Measurements from ENCODE around the gene RETREG3.
"Not testable (repeated sequence)": the region's sequence is repeated elsewhere in the genome, so short reads cannot be mapped to it uniquely, and the experiment has no call there.

The RETREG3 gene

GRCh38 chr17:42555122-42555622, 54.0 kb downstream of the RETREG3 start:
- Histone ChIP-seq H3K27me3 (no peaks in the 10 kb centered on the region), H3K9ac (peak overlapping the region; percentile 83 to 94 (median 91)), H3K4me1 (peaks cover 23 to 38% (median 27%) of the 10 kb centered on the region in 10 experiments), H3K36me3 (peaks cover 0 to 10% (median 0%) of the 10 kb centered on the region in 11 experiments; a peak in 6 of 22 replicates), H3K4me2 (peak overlapping the region; percentile 82 to 99 (median 94)), H4K20me1 (peaks cover 0 to 25% (median 9%) of the 10 kb centered on the region in 11 experiments; a peak in 11 of 22 replicates), H3K9me3 (replicated peaks in 1 of 11) (no peaks in the 10 kb centered on the region), H3K27ac (peak overlapping the region; percentile 74 to 93 (median 88)), H3K4me3 (peak overlapping the region; percentile 67 to 98 (median 92))
- no peak for TF ChIP-seq Cebpa-rat (IDR thresholded peaks at IDR 0.05)

DNA sequence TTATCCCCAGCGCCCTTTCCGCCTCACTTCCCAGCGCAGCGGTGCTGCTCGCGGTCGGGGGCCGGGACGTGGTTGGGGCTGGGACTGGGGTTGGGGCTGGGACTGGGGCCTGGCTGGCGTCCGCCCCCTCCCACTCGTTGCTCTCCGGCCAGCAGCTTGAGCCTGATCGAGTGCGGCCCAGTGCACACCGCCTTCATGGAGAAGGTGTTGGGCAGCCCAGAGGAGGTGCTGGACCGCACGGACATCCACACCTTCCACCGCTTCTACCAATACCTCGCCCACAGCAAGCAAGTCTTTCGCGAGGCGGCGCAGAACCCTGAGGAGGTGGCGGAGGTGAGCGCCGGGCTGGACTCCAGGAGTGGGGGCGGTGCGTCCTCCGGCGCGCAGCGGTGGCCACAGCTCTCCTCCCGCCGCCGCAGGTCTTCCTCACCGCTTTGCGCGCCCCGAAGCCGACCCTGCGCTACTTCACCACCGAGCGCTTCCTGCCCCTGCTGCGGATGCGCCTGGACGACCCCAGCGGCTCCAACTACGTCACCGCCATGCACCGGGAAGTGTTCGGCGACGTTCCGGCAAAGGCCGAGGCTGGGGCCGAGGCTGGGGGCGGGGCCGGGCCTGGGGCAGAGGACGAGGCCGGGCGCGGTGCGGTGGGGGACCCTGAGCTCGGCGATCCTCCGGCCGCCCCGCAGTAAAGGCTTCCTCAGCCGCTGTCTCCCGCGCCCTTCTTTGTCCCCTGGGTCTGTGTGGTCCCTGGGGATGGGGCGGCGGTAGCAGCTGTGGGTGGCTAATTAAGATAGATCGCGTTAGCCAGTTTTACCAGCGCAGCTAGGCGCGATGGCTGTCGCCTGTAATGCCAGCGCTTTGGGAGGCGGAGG, 54.7 kb downstream of the RETREG3 start:
- Histone ChIP-seq H3K9ac (peak overlapping the region; percentile 83 to 94 (median 91)), H3K27me3 (no peaks in the 10 kb centered on the region), H3K4me1 (peaks cover 23 to 38% (median 27%) of the 10 kb centered on the region in 10 experiments), H3K27ac (peak overlapping the region; percentile 74 to 93 (median 88)), H3K36me3 (peaks cover 0 to 10% (median 0%) of the 10 kb centered on the region in 11 experiments; a peak in 6 of 22 replicates), H3K4me2 (peak overlapping the region; percentile 82 to 99 (median 94)), H3K9me3 (replicated peaks in 1 of 11) (no peaks in the 10 kb centered on the region), H4K20me1 (peaks cover 0 to 25% (median 9%) of the 10 kb centered on the region in 11 experiments; a peak in 11 of 22 replicates), H3K4me3 (peak overlapping the region; percentile 67 to 98 (median 92))
- no peak for TF ChIP-seq Cebpa-rat (IDR thresholded peaks at IDR 0.05)

- H3K4me1 ChIP-seq: peaks cover 29 to 43% (median 33%) of the 10 kb centered on the region in 10 experiments
- peak overlapping the region; percentile 67 to 98 (median 92) for H3K4me3 ChIP-seq
- peak overlapping the region; percentile 83 to 94 (median 91) for H3K9ac ChIP-seq
- peaks cover 0 to 4% (median 0%) of the 10 kb centered on the region in 11 experiments; a peak in 2 of 22 replicates for H3K27me3 ChIP-seq
- H3K9me3 ChIP-seq (replicated peaks in 1 of 11): no peaks in the 10 kb centered on the region
- H3K36me3 ChIP-seq: peaks cover 0 to 10% (median 0%) of the 10 kb centered on the region in 11 experiments; a peak in 6 of 22 replicates
- peaks cover 0 to 31% (median 14%) of the 10 kb centered on the region in 11 experiments; a peak in 13 of 22 replicates for H4K20me1 ChIP-seq
- peak overlapping the region; percentile 74 to 93 (median 88) for H3K27ac ChIP-seq
- no peak for TF ChIP-seq Cebpa-rat (IDR thresholded peaks at IDR 0.05)
- peak overlapping the region; percentile 82 to 99 (median 94) for H3K4me2 ChIP-seq
Observed at GRCh38 chr17:42553866-42554249, 55.3 kb downstream of the RETREG3 start.

DNA sequence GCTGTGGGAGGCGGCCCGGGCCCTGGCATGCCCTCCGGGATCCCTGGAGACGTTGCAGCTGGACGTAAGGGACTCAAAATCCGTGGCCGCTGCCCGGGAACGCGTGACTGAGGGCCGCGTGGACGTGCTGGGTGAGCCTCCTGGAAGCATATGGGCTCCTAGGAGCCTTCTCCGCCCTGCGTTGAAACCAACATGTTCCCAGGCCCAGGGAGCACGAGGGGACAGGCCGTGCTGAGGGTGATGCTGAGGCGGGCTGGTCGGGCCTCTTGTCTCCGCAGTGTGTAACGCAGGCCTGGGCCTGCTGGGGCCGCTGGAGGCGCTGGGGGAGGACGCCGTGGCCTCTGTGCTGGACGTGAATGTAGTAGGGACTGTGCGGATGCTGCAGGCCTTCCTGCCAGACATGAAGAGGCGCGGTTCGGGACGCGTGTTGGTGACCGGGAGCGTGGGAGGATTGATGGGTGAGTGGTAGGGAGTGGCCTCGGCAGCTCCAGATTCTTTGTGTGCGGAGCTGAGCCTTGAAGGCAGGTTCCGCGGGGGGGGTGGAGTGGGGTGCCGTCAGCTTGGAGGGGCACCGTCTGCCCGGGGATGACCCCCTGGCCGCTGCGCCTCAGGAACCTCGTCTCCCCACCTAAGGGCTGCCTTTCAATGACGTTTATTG, 55.9 kb downstream of the RETREG3 start:
- Histone ChIP-seq H3K27me3 (peaks cover 0 to 10% (median 0%) of the 10 kb centered on the region in 11 experiments; a peak in 3 of 22 replicates), H4K20me1 (peaks cover 0 to 34% (median 15%) of the 10 kb centered on the region in 11 experiments; a peak in 13 of 22 replicates), H3K27ac (peak overlapping the region in 5 of 11 experiments; percentile 87 to 93 (median 89); a peak in 10 of 22 replicates), H3K9ac (peak overlapping the region; percentile 83 to 94 (median 91); a peak in 18 of 22 replicates), H3K4me1 (peaks cover 33 to 47% (median 37%) of the 10 kb centered on the region in 10 experiments), H3K9me3 (replicated peaks in 1 of 11) (no peaks in the 10 kb centered on the region), H3K4me3 (peak overlapping the region in 9 of 10 experiments; percentile 67 to 98 (median 92); a peak in 16 of 20 replicates), H3K4me2 (peak overlapping the region; percentile 82 to 99 (median 94)), H3K36me3 (peaks cover 0 to 10% (median 0%) of the 10 kb centered on the region in 11 experiments; a peak in 6 of 22 replicates)
- no peak for TF ChIP-seq Cebpa-rat (IDR thresholded peaks at IDR 0.05)

DNA sequence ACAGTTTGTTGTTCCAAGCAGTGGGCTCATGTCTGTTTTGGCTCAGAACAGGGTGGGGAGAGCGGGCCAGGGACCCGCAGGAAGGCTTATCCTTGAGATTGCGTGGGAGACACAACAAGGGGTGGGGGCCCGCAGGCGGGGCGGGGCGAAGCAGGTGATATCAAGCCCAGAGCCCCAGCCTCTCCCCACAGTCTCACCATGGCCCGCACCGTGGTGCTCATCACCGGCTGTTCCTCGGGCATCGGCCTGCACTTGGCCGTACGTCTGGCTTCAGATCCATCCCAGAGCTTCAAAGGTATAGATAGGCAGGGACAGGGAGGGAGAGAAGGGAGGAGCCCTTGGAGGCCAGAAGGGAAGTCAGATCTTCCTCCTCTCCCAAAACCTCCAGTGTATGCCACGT, 56.4 kb downstream of the RETREG3 start, which contains the start of gene HSD17B1:
HSD17B1 (plus strand) TSS at position 188 of the 400 bp plus-strand sequence; CDS start at position 199, 11 bp downstream.
- H3K9me3 ChIP-seq (replicated peaks in 1 of 11); H3K36me3 ChIP-seq: not testable (repeated sequence)
- Histone ChIP-seq H3K4me3 (peak within 1 kb of the TSS; percentile 67 to 98 (median 92)), H3K4me2 (peak within 1 kb of the TSS; percentile 82 to 99 (median 94)), H3K27ac (peak within 1 kb of the TSS in 8 of 11 experiments; percentile 87 to 93 (median 88); a peak in 14 of 22 replicates), H3K9ac (peak within 1 kb of the TSS; percentile 83 to 94 (median 91)), H3K4me1 (peaks cover 38 to 52% (median 42%) of the 10 kb centered on the region in 10 experiments), H3K27me3 (peaks cover 0 to 15% (median 0%) of the 10 kb centered on the region in 11 experiments; a peak in 3 of 22 replicates), H4K20me1 (peaks cover 0 to 39% (median 19%) of the 10 kb centered on the region in 11 experiments; a peak in 16 of 22 replicates)

DNA sequence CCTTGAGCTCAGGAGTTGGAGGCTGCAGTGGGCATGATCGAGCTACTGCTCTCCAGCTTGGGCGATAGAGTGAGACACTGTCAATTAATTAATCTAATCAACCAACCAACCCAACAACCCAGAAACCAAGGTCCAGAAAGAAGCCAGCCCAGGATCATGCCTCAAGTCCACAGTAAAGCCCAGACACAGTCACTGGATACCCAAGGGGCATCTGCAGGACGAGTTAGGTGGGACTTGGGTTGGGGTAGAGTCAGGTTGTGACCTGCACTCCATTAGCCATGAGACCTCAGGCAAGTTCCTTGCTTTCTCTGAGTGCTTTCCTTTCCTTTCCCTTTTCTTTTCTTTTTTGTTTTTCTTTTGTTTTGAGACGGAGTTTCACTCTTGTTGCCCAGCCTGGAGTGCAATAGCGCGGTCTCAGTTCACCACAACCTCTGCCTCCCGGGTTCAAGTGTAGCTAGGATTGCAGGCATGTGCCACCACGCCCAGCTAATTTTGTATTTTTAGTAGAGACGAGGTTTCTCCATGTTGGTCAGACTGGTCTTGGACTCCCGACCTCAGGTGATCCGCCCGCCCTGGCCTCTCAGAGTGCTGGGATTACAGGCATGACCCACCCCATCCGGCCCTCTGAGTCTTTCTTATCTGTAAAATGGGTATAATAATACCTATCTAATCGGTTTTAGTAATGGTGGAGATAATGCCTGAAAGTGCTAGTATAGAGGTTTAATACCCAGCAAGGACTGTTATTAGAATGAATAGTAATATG, 60.0 kb downstream of the RETREG3 start:
- H3K36me3 ChIP-seq: peaks cover 2 to 17% (median 9%) of the 10 kb centered on the region in 11 experiments; a peak in 16 of 22 replicates
- H3K27me3 ChIP-seq: peaks cover 0 to 15% (median 0%) of the 10 kb centered on the region in 11 experiments; a peak in 3 of 22 replicates
- TF ChIP-seq Cebpa-rat (IDR thresholded peaks at IDR 0.05): no peak
- peaks cover 0 to 55% (median 33%) of the 10 kb centered on the region in 11 experiments; a peak in 17 of 22 replicates for H4K20me1 ChIP-seq
- H3K9ac ChIP-seq: peak overlapping the region; percentile 33 to 75 (median 61); a peak in 18 of 22 replicates
- peak overlapping the region in 7 of 11 experiments; percentile 4 to 45 (median 36); a peak in 10 of 22 replicates for H3K27ac ChIP-seq
- H3K4me3 ChIP-seq: peak overlapping the region in 9 of 10 experiments; percentile 46 to 69 (median 56); a peak in 18 of 20 replicates
- H3K4me2 ChIP-seq: peak overlapping the region; percentile 86 to 95 (median 90)
- peaks cover 27 to 38% (median 30%) of the 10 kb centered on the region in 10 experiments for H3K4me1 ChIP-seq
- H3K9me3 ChIP-seq (replicated peaks in 1 of 11): no peaks in the 10 kb centered on the region

- peak overlapping the region; percentile 86 to 95 (median 90) for H3K4me2 ChIP-seq
- H3K27ac ChIP-seq: peak overlapping the region in 7 of 11 experiments; percentile 4 to 45 (median 36); a peak in 10 of 22 replicates
Observed at GRCh38 chr17:42548070-42548837, 60.9 kb downstream of the RETREG3 start.

More at GRCh38 chr17:42548070-42548837, 60.9 kb downstream of the RETREG3 start:
- Histone ChIP-seq H3K27me3 (peaks cover 0 to 15% (median 0%) of the 10 kb centered on the region in 11 experiments; a peak in 3 of 22 replicates), H4K20me1 (peaks cover 0 to 59% (median 31%) of the 10 kb centered on the region in 11 experiments; a peak in 17 of 22 replicates), H3K4me3 (peak overlapping the region; percentile 34 to 69 (median 56)), H3K9me3 (replicated peaks in 1 of 11) (no peaks in the 10 kb centered on the region), H3K4me1 (peaks cover 19 to 29% (median 21%) of the 10 kb centered on the region in 10 experiments), H3K36me3 (peaks cover 11 to 26% (median 19%) of the 10 kb centered on the region in 11 experiments; a peak in 20 of 22 replicates), H3K9ac (peak overlapping the region; percentile 33 to 75 (median 61); a peak in 20 of 22 replicates)
- no peak for TF ChIP-seq Cebpa-rat (IDR thresholded peaks at IDR 0.05)
